ENCODE data around the gene BCL2L14.

Gene BCL2L14

GRCh38 chr12:12054993-12055392 is 15.7 kb upstream of the BCL2L14 start:
- no peak for TF ChIP-seq CTCF (IDR thresholded peaks at IDR 0.05; ENCODE audit: low read depth, low read length, missing control alignments)
- DNase-seq (ENCODE audit: low read depth) = no peak
- H3K4me3 ChIP-seq (ENCODE audit: low read depth, low read length) = no peak overlapping the region

DNA sequence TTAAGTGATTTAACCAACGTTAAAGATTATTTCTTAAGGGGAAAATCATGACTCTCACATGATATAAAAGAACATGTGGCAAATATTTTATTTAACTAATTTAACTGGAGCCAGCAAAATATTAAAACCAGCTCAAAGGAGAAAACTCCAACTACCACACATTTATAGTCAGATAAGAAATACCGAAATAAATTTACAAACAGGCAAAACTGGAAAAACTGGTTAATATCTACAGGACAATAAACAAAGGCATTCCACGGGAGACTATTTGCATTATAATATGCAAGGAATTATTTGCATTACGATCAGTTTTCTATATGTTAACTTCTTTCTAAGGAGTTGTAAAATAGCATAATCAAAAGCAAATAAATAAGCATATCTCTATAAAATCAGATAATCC is 13.8 kb upstream of the BCL2L14 start:
- no peak for TF ChIP-seq CTCF (IDR thresholded peaks at IDR 0.05; ENCODE audit: low read depth, low read length, missing control alignments)
- no peak for DNase-seq (ENCODE audit: low read depth)
- no peak overlapping the region for H3K4me3 ChIP-seq (ENCODE audit: low read depth, low read length)

- no peak for TF ChIP-seq CTCF (IDR thresholded peaks at IDR 0.05; ENCODE audit: low read depth, low read length, missing control alignments)
- H3K4me3 ChIP-seq (ENCODE audit: low read depth, low read length) = no peak overlapping the region
- DNase-seq (ENCODE audit: low read depth) = no peak
Measured at GRCh38 chr12:12064596-12064995, 6.1 kb upstream of the BCL2L14 start.

DNA sequence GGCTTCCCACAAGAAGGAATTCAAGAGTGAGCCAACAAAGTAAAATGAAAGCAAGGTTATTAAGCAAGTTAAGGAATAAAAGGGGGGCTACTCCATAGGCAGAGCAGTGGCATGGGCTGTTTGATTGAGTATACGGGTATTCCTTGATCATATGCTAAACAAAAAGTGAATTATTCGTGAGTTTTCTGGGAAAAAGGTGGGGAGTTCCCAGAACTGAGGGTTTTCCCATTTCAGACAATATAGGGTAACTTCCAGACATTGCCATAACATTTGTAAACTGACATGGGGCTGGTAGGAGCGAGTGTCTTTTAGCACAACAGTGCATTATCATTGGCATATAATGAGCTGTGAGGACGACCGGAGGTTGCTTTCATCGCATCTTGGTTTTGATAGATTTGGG is 2.0 kb upstream of the BCL2L14 start:
- H3K4me3 ChIP-seq (ENCODE audit: low read depth, low read length) = no peak overlapping the region
- no peak for DNase-seq (ENCODE audit: low read depth)
- no peak for TF ChIP-seq CTCF (IDR thresholded peaks at IDR 0.05; ENCODE audit: low read depth, low read length, missing control alignments)

- no peak for TF ChIP-seq CTCF (IDR thresholded peaks at IDR 0.05; ENCODE audit: low read depth, low read length, missing control alignments)
- DNase-seq (ENCODE audit: low read depth) = no peak
- H3K4me3 ChIP-seq (ENCODE audit: low read depth, low read length) = no peak overlapping the region
Measured at GRCh38 chr12:12069821-12070548, 754 bp upstream of the BCL2L14 start.

GRCh38 chr12:12072064-12072760 is 1.5 kb downstream of the BCL2L14 start:
- no peak overlapping the region for H3K4me3 ChIP-seq (ENCODE audit: low read depth, low read length)
- DNase-seq (ENCODE audit: low read depth) = no peak
- no peak for TF ChIP-seq CTCF (IDR thresholded peaks at IDR 0.05; ENCODE audit: low read depth, low read length, missing control alignments)
